NCI-H226 (cell line): ENCODE data around the gene NUTF2.
"Not testable (repeated sequence)": the region's sequence is repeated elsewhere in the genome, so short reads cannot be mapped to it uniquely, and the experiment has no call there.

Source experiments
- DNase-seq: peaks from one replicate; pipeline ENCODE4 v3.0.0-alpha.2; 2015

The NUTF2 gene

GRCh38 chr16:67846320-67847063, at the start of gene NUTF2:
Gene NUTF2 (plus strand): TSS chr16:67846933. CDS start chr16:67865131, 18,198 bp downstream.
- peak; percentile 95 for DNase-seq

GRCh38 chr16:67800338-67800926, 46.3 kb upstream of the NUTF2 start:
- DNase-seq = no peak

DNA sequence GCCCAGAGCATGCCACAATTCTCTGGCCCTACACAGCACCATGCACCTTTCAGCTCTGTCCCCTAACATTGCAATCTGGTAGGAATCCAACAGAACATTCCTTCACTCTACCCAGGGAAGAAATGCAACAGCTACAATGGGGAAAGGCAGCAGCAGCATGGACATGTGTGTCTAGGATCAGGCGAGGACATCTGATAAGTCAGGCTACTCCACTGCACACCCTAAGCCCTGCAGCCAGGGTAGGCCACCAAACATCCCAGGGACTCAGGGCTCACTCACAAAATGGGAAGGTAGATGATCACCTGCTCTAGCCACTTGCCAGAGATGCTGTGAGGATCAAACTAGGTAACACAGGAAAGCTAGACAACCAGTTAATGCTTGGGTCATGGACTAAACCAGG, 45.5 kb upstream of the NUTF2 start:
- no peak for DNase-seq

GRCh38 chr16:67801883-67802282, 44.9 kb upstream of the NUTF2 start:
- no peak for DNase-seq

- no peak for DNase-seq
Measured at GRCh38 chr16:67803894-67804293, 42.8 kb upstream of the NUTF2 start.

GRCh38 chr16:67804853-67805542, 41.7 kb upstream of the NUTF2 start:
- no peak for DNase-seq

DNA sequence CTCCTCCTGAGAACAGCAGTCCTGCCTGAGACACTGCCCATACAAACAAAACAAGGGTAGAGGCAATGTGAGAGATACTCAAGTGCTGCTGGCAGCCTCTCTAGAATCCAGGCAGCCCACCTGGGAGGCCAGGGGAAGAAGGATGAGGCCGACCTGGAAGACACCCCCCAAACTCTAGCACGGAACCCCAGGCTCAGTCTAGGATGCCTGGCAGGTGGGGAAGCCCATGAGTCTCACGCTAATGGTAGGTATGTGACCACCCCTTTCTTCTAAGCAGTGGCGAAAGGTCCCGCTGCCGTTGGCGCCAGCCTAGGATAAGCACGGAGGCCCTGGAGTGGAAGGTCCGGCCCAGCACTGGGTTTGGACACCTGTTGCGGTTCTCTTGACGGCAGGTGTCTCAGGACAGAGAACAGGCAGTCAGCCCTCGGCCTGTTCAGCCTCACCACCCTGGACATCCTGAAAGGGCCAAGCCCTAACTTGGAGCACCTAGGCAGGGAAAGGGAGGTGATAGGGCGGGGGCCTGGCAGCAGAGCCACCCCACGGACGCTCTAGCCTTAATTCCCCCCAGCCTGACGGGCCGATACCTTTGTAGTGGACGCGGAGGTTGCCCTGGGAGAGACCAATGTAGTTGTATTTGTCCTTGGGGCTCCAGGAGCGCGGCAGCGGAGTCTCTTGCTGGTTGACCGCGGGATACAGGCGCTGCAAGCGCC, 40.9 kb upstream of the NUTF2 start:
- no peak for DNase-seq

GRCh38 chr16:67806428-67807147, 40.1 kb upstream of the NUTF2 start, which contains the start of the genes RANBP10 and TSNAXIP1:
Gene RANBP10 (minus strand): TSS chr16:67806560. CDS start chr16:67806536, 24 bp downstream.
Gene TSNAXIP1 (plus strand): TSS chr16:67806889. CDS start chr16:67807150, 261 bp downstream.
- DNase-seq = peak; percentile 99

DNA sequence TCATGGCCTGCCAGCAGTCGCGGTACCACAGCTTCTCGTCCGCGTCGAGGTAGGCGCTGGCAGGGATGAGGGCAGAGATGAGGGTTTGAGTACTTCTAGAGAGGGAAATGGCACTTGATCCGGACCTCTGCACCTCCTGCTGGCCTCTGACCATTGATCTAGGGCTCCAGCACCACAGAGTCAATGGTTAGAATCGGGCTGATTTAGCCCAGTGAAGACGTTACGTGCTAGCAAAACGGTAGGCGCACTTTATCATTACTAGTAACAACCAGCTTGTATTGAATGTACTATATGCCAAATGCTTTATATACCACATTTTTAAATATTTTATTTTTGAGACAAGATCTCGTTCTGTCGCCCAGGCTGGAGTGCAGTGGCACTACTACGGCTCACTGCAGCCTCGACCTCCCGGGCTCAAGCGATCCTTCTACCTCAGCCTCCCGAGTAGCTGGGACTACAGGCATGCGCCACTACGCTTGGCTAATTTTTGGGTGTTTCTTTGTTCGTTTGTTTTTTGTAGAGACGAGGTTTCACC, 39.5 kb upstream of the NUTF2 start:
- DNase-seq = no peak

- no peak for DNase-seq
Measured at GRCh38 chr16:67811899-67812298, 34.8 kb upstream of the NUTF2 start.

GRCh38 chr16:67814567-67814966, 32.2 kb upstream of the NUTF2 start:
- DNase-seq = no peak

DNA sequence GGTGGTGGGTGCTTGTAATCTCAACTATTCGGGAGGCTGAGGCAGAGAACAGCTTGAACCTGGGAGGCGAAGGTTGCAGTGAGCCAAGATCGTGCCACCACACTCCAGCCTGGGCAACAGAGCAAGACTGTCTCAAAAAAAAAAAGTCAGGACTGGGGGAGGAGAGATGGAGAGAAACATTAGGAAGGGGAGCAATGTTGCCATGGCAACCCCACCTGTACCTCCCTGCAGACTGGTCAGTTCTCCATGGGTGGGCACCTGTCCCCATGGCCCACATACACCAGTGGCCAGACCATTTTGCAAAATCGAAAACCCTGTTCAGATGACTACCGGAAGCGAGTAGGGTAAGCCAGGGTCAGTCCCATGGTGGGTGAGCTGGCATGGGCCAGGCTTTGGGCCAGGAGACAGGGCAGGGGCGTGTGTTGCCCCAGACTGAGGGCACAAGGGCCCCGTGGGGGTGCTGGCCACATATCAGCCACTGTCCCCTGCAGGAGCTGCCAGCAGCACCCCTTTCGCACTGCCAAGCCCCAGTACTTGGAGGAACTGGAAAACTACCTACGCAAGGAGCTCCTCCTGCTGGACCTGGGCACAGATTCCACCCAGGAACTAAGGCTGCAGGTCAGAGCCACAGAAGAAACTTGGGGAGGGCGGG, 26.0 kb upstream of the NUTF2 start:
- DNase-seq = no peak

- no peak for DNase-seq
Measured at GRCh38 chr16:67822511-67822910, 24.2 kb upstream of the NUTF2 start.

GRCh38 chr16:67825119-67825518, 21.6 kb upstream of the NUTF2 start:
- no peak for DNase-seq

DNA sequence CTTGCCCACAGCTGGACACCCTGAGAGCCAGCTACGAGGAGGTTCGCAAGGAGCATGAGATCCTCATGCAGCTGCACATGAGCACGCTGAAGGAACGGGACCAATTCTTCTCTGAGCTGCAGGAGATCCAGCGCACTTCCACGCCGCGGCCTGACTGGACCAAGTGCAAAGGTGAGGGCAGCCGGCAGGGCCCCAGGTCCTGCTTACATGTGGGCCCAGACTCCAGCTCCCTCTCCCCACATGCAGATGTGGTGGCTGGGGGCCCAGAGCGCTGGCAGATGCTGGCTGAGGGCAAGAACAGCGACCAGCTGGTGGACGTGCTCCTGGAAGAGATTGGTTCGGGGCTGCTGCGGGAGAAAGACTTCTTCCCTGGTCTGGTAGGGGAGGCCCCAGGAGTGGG, 20.8 kb upstream of the NUTF2 start:
- no peak for DNase-seq

GRCh38 chr16:67828651-67829050, 18.1 kb upstream of the NUTF2 start:
- no peak for DNase-seq

DNA sequence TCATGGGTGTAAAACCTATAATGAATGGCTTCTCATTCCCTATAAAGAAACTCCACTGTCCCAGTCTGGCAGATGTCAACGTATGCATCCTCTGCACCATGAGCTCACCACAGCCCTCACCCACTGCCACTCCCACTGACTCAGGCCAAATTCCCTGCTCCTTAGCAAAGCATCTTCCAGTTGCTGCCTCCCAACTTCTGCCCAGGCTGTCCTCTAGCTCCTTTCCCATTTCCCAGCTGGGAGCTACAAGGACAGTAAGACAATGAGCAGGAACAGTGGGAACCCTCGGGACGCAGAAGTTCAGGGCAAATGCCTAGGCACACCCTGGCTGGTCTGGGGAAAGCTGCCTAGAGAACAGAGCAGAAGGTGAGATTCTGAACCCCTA, 13.7 kb upstream of the NUTF2 start:
- peak; percentile 59 for DNase-seq

DNA sequence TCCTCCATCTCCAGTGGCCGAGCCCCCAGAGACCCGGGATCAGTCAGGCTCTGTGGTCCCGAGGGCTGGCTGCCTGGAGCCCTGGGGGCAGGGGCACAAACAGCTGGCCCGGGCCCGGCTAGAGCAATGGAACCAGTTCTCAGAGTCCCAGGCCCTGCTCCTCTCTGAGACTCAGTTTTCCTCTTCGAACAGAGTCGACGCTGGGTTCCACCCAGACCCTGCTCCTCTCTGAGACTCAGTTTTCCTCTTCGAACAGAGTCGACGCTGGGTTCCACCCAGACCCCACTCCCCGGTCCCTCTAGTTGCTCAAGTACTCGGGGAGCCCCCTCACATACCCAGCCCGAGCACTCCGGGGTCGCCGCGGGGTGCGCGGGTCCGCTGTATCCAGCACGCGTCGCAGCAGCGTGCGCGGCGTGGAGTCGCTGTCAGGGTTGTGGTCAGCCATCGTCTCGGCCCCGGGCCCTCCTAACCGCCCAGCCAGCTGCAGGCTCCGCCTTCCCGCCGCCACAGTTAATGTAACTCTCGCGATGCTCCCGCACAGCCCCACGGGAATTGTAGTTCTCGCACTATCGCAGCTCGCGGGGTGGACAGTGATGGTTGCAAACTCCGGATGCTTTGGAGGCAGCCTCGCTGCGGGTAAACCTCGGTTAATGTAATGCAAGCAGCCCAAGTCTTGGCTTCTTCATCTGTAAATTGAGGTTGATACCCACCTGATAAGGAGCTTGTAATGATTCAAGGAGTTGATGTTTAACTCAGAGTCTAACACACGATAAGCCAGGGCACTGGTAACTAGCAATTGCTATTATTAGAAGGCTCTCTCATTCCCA, 13.1 kb upstream of the NUTF2 start:
- peak; percentile 77 for DNase-seq

DNA sequence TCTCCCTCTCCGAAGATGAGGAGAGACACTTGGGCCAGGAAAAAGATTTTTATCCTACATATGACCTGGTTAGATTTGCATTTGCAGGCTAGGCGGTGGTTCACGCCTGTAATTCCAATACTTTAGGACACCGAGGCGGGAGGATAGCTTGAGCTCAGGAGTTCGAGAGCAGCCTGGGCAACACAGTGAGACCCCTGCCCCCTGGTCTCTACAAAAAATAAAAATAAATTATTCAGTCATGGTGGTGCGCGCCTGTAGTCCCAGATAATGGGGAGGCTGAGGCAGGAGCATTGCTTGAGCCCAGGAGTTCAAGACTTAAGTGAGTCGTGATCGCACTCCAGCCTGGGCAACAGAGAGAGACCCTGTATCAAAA, 12.5 kb upstream of the NUTF2 start:
- DNase-seq = no peak

DNA sequence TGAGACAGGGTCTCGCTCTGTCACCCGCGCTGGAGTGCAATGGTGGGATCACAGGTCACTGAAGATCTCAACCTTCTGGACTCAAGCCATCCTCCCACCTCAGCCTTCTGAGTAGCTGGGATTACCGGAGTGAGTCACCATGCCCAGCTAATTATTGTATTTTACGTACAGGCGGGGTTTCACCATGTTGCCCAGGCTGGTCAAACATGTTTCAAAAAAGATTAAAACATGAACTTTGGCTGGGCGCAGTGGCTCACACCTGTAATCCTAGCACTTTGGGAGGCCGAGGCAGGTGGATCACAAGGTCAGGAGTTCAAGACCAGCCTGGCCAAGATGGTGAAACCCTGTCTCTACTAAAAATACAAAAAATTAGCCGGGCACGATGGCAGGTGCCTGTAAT, 9.5 kb upstream of the NUTF2 start:
- not testable (repeated sequence) for DNase-seq

GRCh38 chr16:67837811-67838210, 8.9 kb upstream of the NUTF2 start:
- DNase-seq = no peak
